HepG2 (cell line): ENCODE measurements around the gene GPHN. TPM values are rescaled to one million over a fixed set of nuclear protein-coding genes. Genes with fewer than 3 reads are reported as not detected.

Experiments
- ATAC-seq: fragments of 200-7000 bp; cut with Tn5 transposase; 3 replicates; pipeline ENCODE4 v1.9.1; 2020; ENCODE audit warnings: mild to moderate bottlenecking, moderate library complexity
- BruUV-seq: library from RNA; stranded (reverse); fragments of 400-500 nt; replicated peaks from 2 replicates; lab custom pipeline; 2021; lab: Mats Ljungman, UMichigan
- CTCF ChIA-PET: fragments of 300-600 bp; formaldehyde crosslinking; extraction: SDS; loops from one replicate; lab custom pipeline; 2021; ENCODE audit warnings: low total read pairs, inconsistent platforms, low intra/inter-chr PET ratio; lab: Yijun Ruan, JAX
- POLR2A ChIA-PET: fragments of 350-600 bp; sonication (Branson Sonifier 250); formaldehyde crosslinking; loops from one replicate; lab custom pipeline; 2020; ENCODE audit warnings: antibody characterized with exemption, inconsistent platforms; lab: Yijun Ruan, JAX
- DNase-seq: peaks from one replicate; pipeline ENCODE4 v3.0.0-alpha.2; 2015; ENCODE audit warnings: low spot score
- FAIRE-seq: peaks from 3 replicates; lab custom pipeline; 2011; peaks lifted over from hg19 to GRCh38; lab: Jason Lieb, UNC
- H2AFZ ChIP-seq: one replicate; pipeline ENCODE4 v1.6.1; 2011; ENCODE audit warnings: low read length, inconsistent platforms
- H3K27ac ChIP-seq: fragments of 300-600 bp; 3 replicates; pipeline ENCODE4 v1.8.0; 2011; ENCODE audit warnings: mixed run types, mild to moderate bottlenecking, mixed read lengths, low read length, inconsistent platforms; ENCODE audit not compliant: insufficient read depth; ENCODE audit errors: extremely low read length
- H3K27me3 ChIP-seq, 2 experiments: fragments of 200-600 bp in 1 of 2; 2 replicates in 1 of 2; 3 replicates in 1 of 2; pipeline versions ENCODE4 v1.6.0 to v1.8.0; 2011; ENCODE audit warnings: low read length in 2 of 2, mild to moderate bottlenecking in 2 of 2, moderate library complexity in 2 of 2, inconsistent platforms in 1 of 2; ENCODE audit not compliant: insufficient read depth in 2 of 2, control insufficient read depth in 1 of 2
- H3K36me3 ChIP-seq, 2 experiments: fragments of 200-600 bp in 1 of 2; replicated peaks in 1 of 2; 2 replicates in 1 of 2; 3 replicates in 1 of 2; pipeline versions ENCODE4 v1.5.1 to v1.8.0; 2011; ENCODE audit warnings: low read length in 2 of 2, inconsistent platforms in 1 of 2; ENCODE audit not compliant: insufficient read depth in 2 of 2, control insufficient read depth in 1 of 2
- H3K4me1 ChIP-seq: 2 replicates; pipeline ENCODE4 v1.5.1; 2012; ENCODE audit warnings: low read length, inconsistent platforms; ENCODE audit not compliant: insufficient read depth
- H3K4me2 ChIP-seq: 2 replicates; pipeline ENCODE4 v1.6.0; 2011; ENCODE audit warnings: low read depth, low read length, inconsistent platforms
- H3K4me3 ChIP-seq, 3 experiments: fragments of 200-600 bp in 1 of 3; sonication (generic), shearing (Covaris generic) in 1 of 3; replicated peaks in 1 of 3; 2 replicates each; pipeline ENCODE4 v1.5.1; 2011 to 2016; ENCODE audit warnings: low read length in 3 of 3, inconsistent platforms in 2 of 3, low read depth in 2 of 3, mild to moderate bottlenecking in 2 of 3, control low read depth in 1 of 3, mixed read lengths in 1 of 3; ENCODE audit not compliant: insufficient read depth in 1 of 3
- H3K79me2 ChIP-seq: one replicate; pipeline ENCODE4 v1.6.1; 2011; ENCODE audit warnings: low read length, inconsistent platforms; ENCODE audit not compliant: insufficient read depth
- H3K9ac ChIP-seq: 2 replicates; pipeline ENCODE4 v1.6.0; 2011; ENCODE audit warnings: mild to moderate bottlenecking, low read depth, low read length, inconsistent platforms; ENCODE audit not compliant: insufficient read depth
- H3K9me3 ChIP-seq: 2 replicates; pipeline ENCODE4 v1.5.1; 2012; ENCODE audit warnings: mild to moderate bottlenecking, low read length
- H4K20me1 ChIP-seq: 2 replicates; pipeline ENCODE4 v1.6.0; 2011; ENCODE audit warnings: inconsistent platforms, mild to moderate bottlenecking, low read length, moderate library complexity; ENCODE audit not compliant: insufficient read depth
- MTF1 ChIP-seq: sonication (generic); formaldehyde crosslinking; IDR thresholded peaks from 2 replicates; pipeline ENCODE4 v1.5.0; 2020; ENCODE audit warnings: missing genetic modification reagents
- RAD21 ChIP-seq: fragments of 450-650 bp; formaldehyde crosslinking; IDR thresholded peaks from 2 replicates; pipeline ENCODE4 v1.5.0; 2020; ENCODE audit warnings: mild to moderate bottlenecking
- STAG1 ChIP-seq: sonication (generic); formaldehyde crosslinking; IDR thresholded peaks from 2 replicates; pipeline ENCODE4 v1.4.0; 2020; ENCODE audit warnings: missing genetic modification reagents
- ZNF124 ChIP-seq: sonication (generic); formaldehyde crosslinking; IDR thresholded peaks from 2 replicates; pipeline ENCODE4 v1.4.0; 2020; ENCODE audit warnings: missing genetic modification reagents
- in situ Hi-C: cut with HindIII; loops from 2 replicates; pipeline ENCODE4 v1.10.0; 2017; ENCODE audit warnings: low pct_unique_long_range_greater_than_20kb; ENCODE audit not compliant: extremely low pct_ligation_motif_present
- intact Hi-C: fragments of 100-400 bp; cut with micrococcal nuclease; formaldehyde crosslinking; loops from one replicate; pipeline ENCODE4 v1.10.0; 2022; ENCODE audit not compliant: unreplicated experiment
- polyA plus RNA-seq, 8 experiments: library from polyadenylated mRNA; depleted of rRNA in 3 of 8; stranded (reverse) in 7 of 8; unstranded in 1 of 8; fragments of >200 nt; fragmentation: Illumina TruSeq in 4 of 8; extraction: Trizol in 4 of 8; gene quantifications; 2 replicates each; pipeline versions ENCODE4 v1.2.1 to v1.2.3, GENCODE V29; 2011 to 2016; ENCODE audit warnings: low read depth in 4 of 8, missing spikeins in 1 of 8, mixed read lengths in 1 of 8; ENCODE audit not compliant: insufficient read depth in 1 of 8
- total RNA-seq, 5 experiments: library from RNA; depleted of rRNA; stranded (reverse); fragments of >200 nt; fragmentation: Illumina TruSeq; extraction: Trizol; gene quantifications; 2 replicates each; pipeline ENCODE4 v1.2.3, GENCODE V29; 2016; ENCODE audit warnings: low read depth in 1 of 5
- TF ChIP-seq, protein P1 (sequence below): sonication (generic); formaldehyde crosslinking; conservative IDR thresholded peaks from 2 replicates; pipeline ENCODE4 v1.4.0; 2020; ENCODE audit warnings: missing genetic modification reagents
- TF ChIP-seq, protein P2 (sequence below): sonication (generic); formaldehyde crosslinking; IDR thresholded peaks from 2 replicates; pipeline ENCODE4 v1.4.0; 2020; ENCODE audit warnings: missing genetic modification reagents, borderline replicate concordance
- TF ChIP-seq, protein P3 (sequence below): IDR thresholded peaks from 2 replicates; pipeline ENCODE4 v1.6.1; 2012; ENCODE audit warnings: low read depth, low read length, improper control_type of control experiment
- TF ChIP-seq, protein P4 (sequence below): sonication (generic); formaldehyde crosslinking; IDR thresholded peaks from 2 replicates; pipeline ENCODE4 v1.4.0; 2020; ENCODE audit warnings: mild to moderate bottlenecking, low read depth, missing genetic modification reagents

Gene GPHN
- total and polyA plus RNA-seq, 2 of the 13 experiments (the other 11 are each of a cell fraction or from before 2014, with no cell fraction given) = 12.7 to 19.2 TPM

DNA sequence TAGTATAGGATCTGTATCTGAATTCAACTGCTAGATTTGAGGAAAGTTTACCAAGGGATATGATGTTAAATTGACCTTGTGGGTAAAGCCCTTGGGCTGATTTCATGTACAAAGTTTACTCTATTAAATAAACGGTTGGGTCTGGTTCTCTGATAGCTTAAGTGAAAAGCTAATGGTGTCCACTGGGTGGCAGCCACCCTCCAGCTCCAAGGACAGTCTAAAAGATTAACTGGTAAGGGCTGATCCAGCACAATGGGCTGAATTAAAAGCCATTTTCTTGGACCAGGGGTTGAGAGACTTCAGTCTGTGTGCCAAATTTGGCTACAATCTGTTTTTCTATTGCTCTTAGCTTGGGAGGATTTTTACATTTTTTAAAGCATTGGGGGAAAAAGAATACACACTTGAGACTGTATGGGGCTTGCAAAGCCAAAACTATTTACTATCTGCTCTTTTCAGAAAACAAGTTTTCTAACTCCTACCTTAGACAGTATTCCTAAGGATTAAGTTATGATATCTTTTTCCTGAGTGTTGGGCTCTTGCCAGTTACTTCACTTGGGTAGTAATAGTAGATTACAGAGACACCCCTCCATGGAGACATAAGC, 116.5 kb downstream of the GPHN start (continued):
- TF ChIP-seq, protein P1, sequence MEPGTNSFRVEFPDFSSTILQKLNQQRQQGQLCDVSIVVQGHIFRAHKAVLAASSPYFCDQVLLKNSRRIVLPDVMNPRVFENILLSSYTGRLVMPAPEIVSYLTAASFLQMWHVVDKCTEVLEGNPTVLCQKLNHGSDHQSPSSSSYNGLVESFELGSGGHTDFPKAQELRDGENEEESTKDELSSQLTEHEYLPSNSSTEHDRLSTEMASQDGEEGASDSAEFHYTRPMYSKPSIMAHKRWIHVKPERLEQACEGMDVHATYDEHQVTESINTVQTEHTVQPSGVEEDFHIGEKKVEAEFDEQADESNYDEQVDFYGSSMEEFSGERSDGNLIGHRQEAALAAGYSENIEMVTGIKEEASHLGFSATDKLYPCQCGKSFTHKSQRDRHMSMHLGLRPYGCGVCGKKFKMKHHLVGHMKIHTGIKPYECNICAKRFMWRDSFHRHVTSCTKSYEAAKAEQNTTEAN = no peak
- TF ChIP-seq MTF1 (CRISPR knock-in tag) (no peak), STAG1 (CRISPR knock-in tag) (peak; percentile 83), RAD21 (CRISPR knock-in tag) (peak; percentile 52; the same call in 1 of the 2 replicates)
- TF ChIP-seq, protein P2, sequence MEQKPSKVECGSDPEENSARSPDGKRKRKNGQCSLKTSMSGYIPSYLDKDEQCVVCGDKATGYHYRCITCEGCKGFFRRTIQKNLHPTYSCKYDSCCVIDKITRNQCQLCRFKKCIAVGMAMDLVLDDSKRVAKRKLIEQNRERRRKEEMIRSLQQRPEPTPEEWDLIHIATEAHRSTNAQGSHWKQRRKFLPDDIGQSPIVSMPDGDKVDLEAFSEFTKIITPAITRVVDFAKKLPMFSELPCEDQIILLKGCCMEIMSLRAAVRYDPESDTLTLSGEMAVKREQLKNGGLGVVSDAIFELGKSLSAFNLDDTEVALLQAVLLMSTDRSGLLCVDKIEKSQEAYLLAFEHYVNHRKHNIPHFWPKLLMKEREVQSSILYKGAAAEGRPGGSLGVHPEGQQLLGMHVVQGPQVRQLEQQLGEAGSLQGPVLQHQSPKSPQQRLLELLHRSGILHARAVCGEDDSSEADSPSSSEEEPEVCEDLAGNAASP = no peak

DNA sequence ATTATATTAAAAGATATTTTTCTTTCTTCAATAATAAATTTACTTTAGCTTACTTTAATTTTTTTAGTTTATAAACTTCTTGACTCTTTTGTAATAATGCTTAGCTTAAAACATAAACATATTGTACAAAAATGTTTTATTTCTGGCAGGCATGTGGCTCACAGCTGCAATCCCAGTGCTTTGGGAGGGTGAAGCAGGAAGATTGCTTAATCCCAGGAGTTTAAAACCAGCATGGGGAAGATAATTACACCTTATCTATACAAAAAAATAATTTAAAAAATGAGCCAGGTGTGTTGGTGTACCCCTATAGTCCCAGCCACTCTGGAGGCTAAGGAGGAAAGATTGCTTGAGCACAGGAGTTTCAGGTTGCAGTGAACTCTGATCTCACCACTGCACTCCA, 120.7 kb downstream of the GPHN start:
- TF ChIP-seq, protein P3, sequence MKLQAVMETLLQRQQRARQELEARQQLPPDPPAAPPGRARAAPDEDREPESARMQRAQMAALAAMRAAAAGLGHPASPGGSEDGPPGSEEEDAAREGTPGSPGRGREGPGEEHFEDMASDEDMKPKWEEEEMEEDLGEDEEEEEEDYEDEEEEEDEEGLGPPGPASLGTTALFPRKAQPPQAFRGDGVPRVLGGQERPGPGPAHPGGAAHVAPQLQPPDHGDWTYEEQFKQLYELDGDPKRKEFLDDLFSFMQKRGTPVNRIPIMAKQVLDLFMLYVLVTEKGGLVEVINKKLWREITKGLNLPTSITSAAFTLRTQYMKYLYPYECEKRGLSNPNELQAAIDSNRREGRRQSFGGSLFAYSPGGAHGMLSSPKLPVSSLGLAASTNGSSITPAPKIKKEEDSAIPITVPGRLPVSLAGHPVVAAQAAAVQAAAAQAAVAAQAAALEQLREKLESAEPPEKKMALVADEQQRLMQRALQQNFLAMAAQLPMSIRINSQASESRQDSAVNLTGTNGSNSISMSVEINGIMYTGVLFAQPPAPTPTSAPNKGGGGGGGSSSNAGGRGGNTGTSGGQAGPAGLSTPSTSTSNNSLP = no peak
- TF ChIP-seq, protein P4, sequence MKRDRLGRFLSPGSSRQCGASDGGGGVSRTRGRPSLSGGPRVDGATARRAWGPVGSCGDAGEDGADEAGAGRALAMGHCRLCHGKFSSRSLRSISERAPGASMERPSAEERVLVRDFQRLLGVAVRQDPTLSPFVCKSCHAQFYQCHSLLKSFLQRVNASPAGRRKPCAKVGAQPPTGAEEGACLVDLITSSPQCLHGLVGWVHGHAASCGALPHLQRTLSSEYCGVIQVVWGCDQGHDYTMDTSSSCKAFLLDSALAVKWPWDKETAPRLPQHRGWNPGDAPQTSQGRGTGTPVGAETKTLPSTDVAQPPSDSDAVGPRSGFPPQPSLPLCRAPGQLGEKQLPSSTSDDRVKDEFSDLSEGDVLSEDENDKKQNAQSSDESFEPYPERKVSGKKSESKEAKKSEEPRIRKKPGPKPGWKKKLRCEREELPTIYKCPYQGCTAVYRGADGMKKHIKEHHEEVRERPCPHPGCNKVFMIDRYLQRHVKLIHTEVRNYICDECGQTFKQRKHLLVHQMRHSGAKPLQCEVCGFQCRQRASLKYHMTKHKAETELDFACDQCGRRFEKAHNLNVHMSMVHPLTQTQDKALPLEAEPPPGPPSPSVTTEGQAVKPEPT (CRISPR knock-in tag) = no peak
- TF ChIP-seq ZNF124 (CRISPR knock-in tag) = no peak
- H3K9me3 ChIP-seq = no peaks in the 10 kb centered on the region
- no peaks in the 10 kb centered on the region for H3K27me3 ChIP-seq
- peaks cover 6% of the 10 kb centered on the region for H3K79me2 ChIP-seq
- H2AFZ ChIP-seq = no peak overlapping the region
- ChIA-PET POLR2A (no interaction called here), CTCF (no interaction called here)
- H3K4me1 ChIP-seq = peaks cover 7% of the 10 kb centered on the region; the same call in 1 of the 2 replicates
- no TSS peak for BruUV-seq
- in situ Hi-C loops (loop anchor here (10.0 kb wide), 1 partner anchor 486 kb away; no protein-coding TSS in a partner anchor), intact Hi-C loops (no loop called here)
- no peak overlapping the region for H3K27ac ChIP-seq
- FAIRE-seq = no peak
- H3K9ac ChIP-seq = no peak overlapping the region
- DNase-seq = no peak
- H4K20me1 ChIP-seq = no peaks in the 10 kb centered on the region
- H3K36me3 ChIP-seq = no peaks in the 10 kb centered on the region
- no peak overlapping the region for H3K4me3 ChIP-seq
- ATAC-seq = no peak
- H3K4me2 ChIP-seq = no peak overlapping the region
